GM18502 (cell line): ENCODE data around the gene KDM6A.

ENCODE experiments used
- ATAC-seq: cut with Tn5 transposase; IDR thresholded peaks from one replicate; pipeline ENCODE4 v1.9.1; 2021; ENCODE audit warnings: mild to moderate bottlenecking; ENCODE audit not compliant: unreplicated experiment, poor library complexity

KDM6A gene

GRCh38 chrX:45145492-45146215 lies 272.7 kb downstream of the KDM6A start:
- ATAC-seq = no peak

GRCh38 chrX:45150821-45151220 lies 277.8 kb downstream of the KDM6A start:
- ATAC-seq = no peak

DNA sequence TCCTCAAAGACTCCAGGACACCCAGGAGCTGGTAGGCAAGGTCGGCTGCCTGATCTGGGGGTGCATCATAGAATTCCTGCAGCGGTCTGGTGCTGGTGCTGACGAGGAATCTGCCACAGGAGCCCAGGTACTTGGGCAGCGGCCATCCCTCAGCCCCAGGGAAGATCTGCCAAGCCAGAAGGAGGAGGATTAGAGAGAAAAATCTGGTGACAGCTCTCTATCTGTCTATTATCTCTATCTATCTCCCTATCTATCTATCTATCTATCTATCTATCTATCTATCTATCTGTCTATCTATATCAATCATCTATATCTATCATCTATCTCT lies 281.0 kb downstream of the KDM6A start:
- no peak for ATAC-seq

- ATAC-seq = no peak
These were observed 281.5 kb downstream of the KDM6A start for GRCh38 chrX:45154462-45154861.

- no peak for ATAC-seq
These were observed 284.7 kb downstream of the KDM6A start for GRCh38 chrX:45157647-45158046.
